DOHH2 (cell line): ENCODE results near the gene UMODL1.

Experiments
- H3F3A ChIP-seq: fragments of 200-600 bp; sonication (generic), shearing (Covaris generic); 2 replicates; pipeline ENCODE4 v1.6.0; 2016; ENCODE audit warnings: antibody characterized with exemption, mild to moderate bottlenecking; ENCODE audit not compliant: control insufficient read depth, insufficient read depth
- H3K27ac ChIP-seq: fragments of 200-600 bp; sonication (generic); 2 replicates; pipeline ENCODE4 v1.5.1; 2014; ENCODE audit warnings: low read depth, mild to moderate bottlenecking, low read length, moderate library complexity
- H3K27me3 ChIP-seq: fragments of 200-600 bp; sonication (generic); 2 replicates; pipeline ENCODE4 v1.6.1; 2014; ENCODE audit warnings: mild to moderate bottlenecking, low read length, mixed read lengths; ENCODE audit not compliant: control insufficient read depth
- H3K36me3 ChIP-seq: fragments of 200-600 bp; sonication (generic); 2 replicates; pipeline ENCODE4 v1.6.1; 2014; ENCODE audit warnings: mild to moderate bottlenecking, low read length, moderate library complexity, mixed read lengths; ENCODE audit not compliant: control insufficient read depth
- H3K4me1 ChIP-seq: fragments of 200-600 bp; sonication (generic); 2 replicates; pipeline ENCODE4 v1.6.1; 2014; ENCODE audit warnings: mild to moderate bottlenecking, low read length, mixed read lengths; ENCODE audit not compliant: control insufficient read depth
- H3K4me2 ChIP-seq: fragments of 200-600 bp; sonication (generic); 2 replicates; pipeline ENCODE4 v1.6.0; 2014; ENCODE audit warnings: mild to moderate bottlenecking, low read length, moderate library complexity
- H3K4me3 ChIP-seq: fragments of 200-600 bp; sonication (generic); 2 replicates; pipeline ENCODE4 v1.5.1; 2014; ENCODE audit warnings: mild to moderate bottlenecking, low read length, mixed read lengths
- H3K79me2 ChIP-seq: fragments of 200-600 bp; sonication (generic); 2 replicates; pipeline ENCODE4 v1.6.1; 2014; ENCODE audit warnings: mild to moderate bottlenecking, low read length, mixed read lengths; ENCODE audit not compliant: control insufficient read depth
- H3K9me2 ChIP-seq: fragments of 200-600 bp; sonication (generic); replicated peaks from 2 replicates; pipeline ENCODE4 v1.6.1; 2014; ENCODE audit warnings: mild to moderate bottlenecking, low read length, mixed read lengths; ENCODE audit not compliant: control insufficient read depth
- H3K9me3 ChIP-seq: fragments of 200-600 bp; sonication (generic); 2 replicates; pipeline ENCODE4 v1.6.1; 2014; ENCODE audit warnings: antibody characterized with exemption, low read length, mixed read lengths; ENCODE audit not compliant: control insufficient read depth, insufficient read depth
- H4K20me1 ChIP-seq: fragments of 200-600 bp; sonication (generic); 2 replicates; pipeline ENCODE4 v1.6.0; 2014; ENCODE audit warnings: low read depth, mild to moderate bottlenecking, antibody characterized with exemption, low read length, moderate library complexity; ENCODE audit not compliant: control insufficient read depth, insufficient read depth
- CTCF ChIP-seq: fragments of 200-600 bp; sonication (generic); IDR thresholded peaks from one replicate; pipeline ENCODE4 v1.5.1; 2014; ENCODE audit warnings: antibody characterized with exemption, mild to moderate bottlenecking, low read depth, low read length; ENCODE audit not compliant: poor library complexity, severe bottlenecking
- EZH2phosphoT487 ChIP-seq: fragments of 200-600 bp; sonication (generic); IDR thresholded peaks from 2 replicates; pipeline ENCODE4 v1.6.1; 2017; ENCODE audit warnings: borderline replicate concordance, mild to moderate bottlenecking, antibody characterized with exemption, low read length, moderate library complexity, mixed read lengths

Gene UMODL1

GRCh38 chr21:42081138-42081537 lies 10.0 kb downstream of the UMODL1 start:
- Histone ChIP-seq H3K27ac (no peak overlapping the region), H3K36me3 (no peaks in the 10 kb centered on the region)

GRCh38 chr21:42081931-42082381 lies 10.8 kb downstream of the UMODL1 start:
- Histone ChIP-seq H3K9me3 (no peaks in the 10 kb centered on the region), H3K4me2 (no peak overlapping the region), H3K79me2 (no peaks in the 10 kb centered on the region), H4K20me1 (no peaks in the 10 kb centered on the region), H3F3A (no peaks in the 10 kb centered on the region), H3K4me1 (no peaks in the 10 kb centered on the region), H3K4me3 (no peak overlapping the region), H3K27ac (no peak overlapping the region), H3K9me2 (no peaks in the 10 kb centered on the region), H3K36me3 (no peaks in the 10 kb centered on the region), H3K27me3 (peaks cover 10% of the 10 kb centered on the region; the same call in 1 of the 2 replicates)
- TF ChIP-seq CTCF (no peak), EZH2phosphoT487 (no peak)

More at GRCh38 chr21:42081138-42081537, 10.0 kb downstream of the UMODL1 start:
- no peaks in the 10 kb centered on the region for H3K9me3 ChIP-seq
- no peaks in the 10 kb centered on the region for H3F3A ChIP-seq
- no peak for TF ChIP-seq EZH2phosphoT487
- TF ChIP-seq CTCF, result no peak
- H3K27me3 ChIP-seq, result peaks cover 10% of the 10 kb centered on the region; the same call in 1 of the 2 replicates
- no peaks in the 10 kb centered on the region for H3K4me1 ChIP-seq
- no peaks in the 10 kb centered on the region for H4K20me1 ChIP-seq
- no peak overlapping the region for H3K4me3 ChIP-seq
- H3K9me2 ChIP-seq, result no peaks in the 10 kb centered on the region
- H3K4me2 ChIP-seq, result no peak overlapping the region
- no peaks in the 10 kb centered on the region for H3K79me2 ChIP-seq

GRCh38 chr21:42082501-42083360 lies 11.6 kb downstream of the UMODL1 start:
- Histone ChIP-seq H3K79me2 (no peaks in the 10 kb centered on the region), H3K27me3 (peaks cover 10% of the 10 kb centered on the region; the same call in 1 of the 2 replicates), H3K4me1 (no peaks in the 10 kb centered on the region), H3K27ac (no peak overlapping the region), H3K36me3 (no peaks in the 10 kb centered on the region), H4K20me1 (no peaks in the 10 kb centered on the region), H3K9me3 (no peaks in the 10 kb centered on the region), H3F3A (no peaks in the 10 kb centered on the region), H3K9me2 (no peaks in the 10 kb centered on the region), H3K4me2 (no peak overlapping the region), H3K4me3 (no peak overlapping the region)
- TF ChIP-seq EZH2phosphoT487, result no peak
- no peak for TF ChIP-seq CTCF
